NCI-H82 treated with DMSO at 0.1 percent for 48 hours (cell line): ENCODE measurements around the gene ZNF502.
A peak's percentile ranks its signal among the peaks of the same experiment; 100 is the strongest.
"Not testable (repeated sequence)": the region's sequence is repeated elsewhere in the genome, so short reads cannot be mapped to it uniquely, and the experiment has no call there.

Experiments used
- DNase-seq: peaks from one replicate; lab custom pipeline; 2025; ENCODE audit not compliant: unreplicated experiment; lab: John Stamatoyannopoulos, UW

The ZNF502 gene

GRCh38 chr3:44712455-44713075 lies at the start of gene ZNF502:
TSS of gene ZNF502 (plus strand) at chr3:44712660. CDS start at chr3:44720262, 7,602 bp downstream.
- DNase-seq = peak; percentile 1

DNA sequence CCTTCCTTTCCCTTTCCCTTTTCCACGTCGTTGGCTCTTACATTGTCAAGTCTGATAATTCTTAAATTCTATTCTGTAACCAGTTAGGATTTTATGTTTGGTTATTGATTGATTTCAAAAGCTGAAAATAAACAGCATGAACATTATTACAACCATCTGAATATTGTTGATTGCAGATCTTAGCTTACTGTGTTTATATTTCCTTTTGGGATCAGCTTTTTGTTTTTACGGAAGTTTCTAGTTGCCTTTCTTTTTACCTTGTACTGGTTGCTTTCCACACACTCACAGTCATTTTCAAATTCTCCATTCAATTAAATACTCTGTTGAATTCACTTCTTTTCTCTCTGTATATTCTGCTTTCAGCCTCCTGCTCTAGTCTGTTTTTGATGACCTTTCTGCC lies 47.3 kb upstream of the ZNF502 start:
- DNase-seq = no peak

- no peak for DNase-seq
Measured at GRCh38 chr3:44666346-44666745, 46.1 kb upstream of the ZNF502 start.

DNA sequence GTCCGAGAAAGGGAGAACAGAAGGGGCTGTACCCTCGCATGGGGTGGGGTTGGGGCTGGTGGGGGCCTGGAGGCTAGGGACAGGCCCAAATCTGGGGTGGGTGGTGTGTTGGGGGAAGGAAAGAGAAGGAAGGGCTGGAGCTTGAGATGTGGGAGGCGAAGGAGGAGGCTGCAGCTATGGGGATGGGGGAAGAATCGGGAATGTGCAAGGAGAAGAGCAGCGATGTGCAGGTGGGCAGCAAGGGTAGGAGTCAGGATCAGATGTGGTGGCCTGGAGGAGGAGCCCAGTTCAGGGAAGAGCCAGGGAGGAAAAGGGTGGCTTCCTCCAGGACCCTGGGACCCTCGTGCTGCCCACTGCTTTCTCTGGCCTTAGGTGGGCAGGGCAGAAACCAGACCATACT lies 42.7 kb upstream of the ZNF502 start:
- no peak for DNase-seq

- not testable (repeated sequence) for DNase-seq
Measured at GRCh38 chr3:44673466-44673865, 39.0 kb upstream of the ZNF502 start.

DNA sequence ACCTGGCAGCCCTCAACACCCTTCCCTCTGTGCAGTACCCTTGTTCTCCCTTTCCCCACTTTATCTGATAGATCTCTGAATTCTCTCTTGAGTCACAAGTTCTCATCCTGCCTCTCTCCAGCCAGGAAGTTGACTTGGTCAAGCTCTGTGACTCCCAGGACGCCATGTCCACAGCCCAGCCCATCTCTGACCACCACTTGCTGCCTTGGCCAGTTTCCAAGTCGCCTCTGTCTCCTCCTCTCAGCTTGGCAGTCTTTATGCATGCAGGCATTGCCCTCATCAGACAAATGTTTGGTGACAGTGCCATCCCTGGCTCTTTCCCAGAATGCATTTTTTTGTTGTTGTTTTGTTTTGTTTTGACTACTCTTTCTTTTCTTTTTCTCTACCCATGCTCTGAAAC lies 38.2 kb upstream of the ZNF502 start:
- DNase-seq = no peak

GRCh38 chr3:44678480-44679116 lies 33.9 kb upstream of the ZNF502 start:
- no peak for DNase-seq

DNA sequence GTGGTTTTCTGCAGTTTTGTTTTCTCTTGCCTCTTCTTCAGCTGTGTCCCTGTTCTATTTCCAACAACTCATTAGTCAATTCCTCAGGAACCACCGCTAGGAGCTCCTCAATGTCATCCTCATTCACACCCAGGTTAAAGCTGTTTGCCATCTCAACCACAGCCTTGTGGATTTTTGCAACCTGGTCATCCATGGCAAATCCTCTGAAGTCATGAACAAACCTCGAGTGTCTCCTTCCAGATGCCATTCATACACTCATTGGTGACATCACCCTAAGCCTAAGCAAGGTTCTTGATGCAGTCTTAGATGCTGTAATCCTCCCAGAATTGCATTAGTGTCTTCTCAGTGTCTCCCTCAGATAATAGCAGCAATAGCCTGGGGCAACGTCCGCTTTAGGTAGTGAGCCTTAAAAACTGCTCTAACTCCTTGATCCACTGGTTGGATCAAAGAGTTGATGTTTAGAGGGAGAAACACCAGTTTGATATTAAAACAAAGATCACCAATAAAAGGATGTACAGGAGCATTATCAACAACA lies 31.5 kb upstream of the ZNF502 start:
- no peak for DNase-seq

DNA sequence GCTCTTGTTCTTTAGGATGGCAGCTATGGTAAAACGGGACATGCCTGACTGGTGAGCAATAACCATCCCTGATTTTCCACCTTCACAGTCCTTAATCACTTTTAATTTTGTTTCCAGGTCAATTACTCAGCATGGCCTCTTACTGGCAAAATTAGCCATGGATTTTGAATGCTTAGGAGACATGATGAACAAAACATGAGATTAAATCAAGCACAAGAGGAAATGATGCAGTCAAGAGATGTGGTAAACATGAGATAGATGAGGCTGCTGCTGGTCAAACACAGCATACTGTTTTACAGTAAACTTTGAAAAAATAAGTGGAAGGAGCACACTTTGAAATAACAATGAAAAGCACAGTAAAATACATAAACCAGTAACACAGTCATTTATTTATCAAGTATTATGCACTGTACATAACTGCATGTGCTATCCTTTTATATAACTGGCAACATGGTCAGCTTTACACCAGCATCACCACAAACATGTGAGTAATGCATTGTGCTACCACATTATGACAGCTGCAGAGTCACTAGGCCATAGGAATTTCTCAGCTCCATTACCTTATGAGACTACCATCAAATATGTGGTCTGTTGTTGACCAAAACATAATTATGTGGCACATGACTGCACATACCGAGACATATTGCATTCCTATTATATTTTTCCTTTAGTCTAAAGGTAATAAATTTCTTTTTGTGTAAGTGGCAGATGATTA lies 30.1 kb upstream of the ZNF502 start:
- DNase-seq = no peak

GRCh38 chr3:44685128-44685800 lies 27.2 kb upstream of the ZNF502 start:
- DNase-seq = peak; percentile 5

DNA sequence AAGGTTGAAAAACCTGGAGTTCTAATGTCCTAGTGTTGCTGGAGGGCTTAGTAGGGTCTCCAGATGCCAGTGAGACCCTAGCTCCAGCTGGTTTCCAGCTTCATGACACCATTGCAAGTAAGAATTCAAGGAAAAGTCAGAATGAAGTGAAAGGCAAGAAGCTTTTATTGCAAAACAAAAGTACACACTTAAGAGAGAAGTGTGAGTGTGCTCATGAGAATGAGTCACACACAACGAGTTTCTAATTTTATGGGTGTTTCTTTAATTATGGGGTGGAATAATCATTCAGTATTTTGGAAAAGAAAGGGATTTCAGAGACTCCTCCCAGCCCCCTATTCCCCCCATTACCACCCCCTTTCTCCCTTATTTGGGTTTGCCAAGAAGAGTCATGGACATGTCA lies 24.6 kb upstream of the ZNF502 start:
- DNase-seq = no peak

DNA sequence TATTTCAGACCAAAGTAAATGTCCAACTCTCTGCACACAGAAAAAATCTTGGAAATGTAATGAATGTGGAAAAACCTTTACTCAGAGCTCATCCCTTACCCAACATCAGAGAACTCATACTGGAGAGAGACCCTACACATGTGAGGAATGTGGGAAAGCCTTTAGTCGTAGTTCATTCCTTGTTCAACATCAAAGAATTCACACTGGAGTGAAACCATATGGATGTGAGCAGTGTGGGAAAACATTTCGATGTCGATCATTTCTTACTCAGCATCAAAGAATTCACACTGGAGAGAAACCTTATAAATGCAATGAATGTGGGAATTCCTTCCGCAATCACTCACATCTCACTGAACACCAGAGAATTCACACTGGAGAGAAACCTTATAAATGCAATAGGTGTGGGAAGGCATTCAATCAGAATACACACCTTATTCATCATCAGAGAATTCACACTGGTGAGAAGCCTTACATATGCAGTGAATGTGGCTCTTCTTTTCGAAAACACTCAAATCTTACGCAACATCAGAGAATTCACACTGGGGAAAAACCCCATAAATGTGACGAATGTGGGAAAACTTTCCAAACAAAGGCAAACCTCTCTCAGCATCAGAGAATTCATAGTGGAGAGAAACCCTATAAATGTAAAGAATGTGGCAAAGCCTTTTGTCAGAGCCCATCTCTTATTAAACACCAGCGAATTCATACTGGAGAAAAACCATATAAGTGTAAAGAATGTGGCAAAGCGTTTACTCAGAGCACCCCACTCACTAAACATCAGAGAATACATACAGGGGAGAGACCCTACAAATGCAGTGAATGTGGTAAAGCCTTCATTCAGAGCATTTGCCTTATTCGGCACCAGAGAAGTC lies 9.0 kb downstream of the ZNF502 start:
- DNase-seq = no peak

- no peak for DNase-seq
Measured at GRCh38 chr3:44722103-44722401, 9.6 kb downstream of the ZNF502 start.

DNA sequence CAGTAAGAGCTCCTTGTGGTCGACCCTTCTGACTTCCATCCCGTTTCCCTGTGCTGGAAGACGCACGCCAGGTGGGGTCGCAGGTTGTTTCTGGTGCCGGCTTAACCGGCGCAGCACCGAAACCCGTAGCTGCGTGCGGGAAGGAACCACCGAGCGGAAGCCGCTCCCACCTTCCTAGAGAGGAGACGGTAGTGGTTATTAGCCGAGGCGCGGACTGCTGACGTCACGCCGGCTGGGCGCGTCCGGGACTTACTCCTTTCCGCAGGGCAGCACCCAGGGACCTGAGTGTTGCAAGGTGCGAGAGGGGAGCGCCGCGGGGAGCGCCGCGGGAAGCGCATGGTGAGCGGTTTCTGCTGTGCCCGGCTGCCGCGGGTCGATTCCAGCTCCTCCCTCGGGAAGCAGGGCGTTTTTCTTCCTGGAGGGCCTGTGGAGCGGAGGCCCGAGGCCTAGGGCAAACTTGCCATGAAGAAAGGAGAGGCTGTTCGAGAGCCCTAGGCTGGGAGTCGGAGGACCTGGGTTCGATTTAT lies 17.0 kb downstream of the ZNF502 start, which contains the start of gene ZNF501:
Gene ZNF501 (plus strand): TSS at position 252 of the 527 bp plus-strand sequence. CDS start 4,787 bp downstream, outside the sequence.
- peak; percentile 9 for DNase-seq

DNA sequence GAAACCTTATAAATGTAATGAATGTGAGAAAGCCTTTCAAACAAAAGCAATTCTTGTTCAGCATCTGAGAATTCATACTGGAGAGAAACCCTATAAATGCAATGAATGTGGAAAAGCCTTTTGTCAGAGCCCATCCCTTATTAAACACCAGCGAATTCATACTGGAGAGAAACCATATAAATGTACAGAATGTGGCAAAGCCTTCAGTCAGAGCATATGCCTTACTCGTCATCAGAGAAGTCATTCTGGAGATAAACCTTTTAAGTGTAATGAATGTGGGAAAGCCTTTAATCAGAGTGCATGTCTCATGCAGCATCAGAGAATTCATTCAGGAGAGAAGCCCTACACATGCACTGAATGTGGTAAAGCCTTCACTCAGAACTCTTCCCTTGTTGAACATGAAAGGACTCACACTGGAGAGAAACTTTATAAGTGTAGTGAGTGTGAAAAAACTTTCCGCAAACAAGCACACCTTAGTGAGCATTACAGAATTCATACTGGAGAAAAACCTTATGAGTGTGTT lies 22.2 kb downstream of the ZNF502 start:
- DNase-seq = no peak

DNA sequence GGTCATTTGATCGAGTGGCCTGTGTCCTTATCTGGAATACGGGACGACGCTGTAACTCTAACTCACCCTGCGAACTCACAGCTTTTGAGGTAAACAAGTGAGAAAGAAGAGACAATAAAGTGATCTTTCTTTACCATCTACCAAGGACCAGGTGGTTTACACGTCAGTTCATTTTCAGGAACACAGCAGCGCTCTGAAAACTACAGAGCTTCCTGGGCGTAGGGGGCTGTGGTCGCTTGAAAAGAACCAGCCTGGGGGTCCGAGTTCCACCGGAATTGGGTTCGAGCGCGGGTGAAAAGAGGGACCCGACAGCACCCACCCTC lies 48.6 kb downstream of the ZNF502 start:
- no peak for DNase-seq

DNA sequence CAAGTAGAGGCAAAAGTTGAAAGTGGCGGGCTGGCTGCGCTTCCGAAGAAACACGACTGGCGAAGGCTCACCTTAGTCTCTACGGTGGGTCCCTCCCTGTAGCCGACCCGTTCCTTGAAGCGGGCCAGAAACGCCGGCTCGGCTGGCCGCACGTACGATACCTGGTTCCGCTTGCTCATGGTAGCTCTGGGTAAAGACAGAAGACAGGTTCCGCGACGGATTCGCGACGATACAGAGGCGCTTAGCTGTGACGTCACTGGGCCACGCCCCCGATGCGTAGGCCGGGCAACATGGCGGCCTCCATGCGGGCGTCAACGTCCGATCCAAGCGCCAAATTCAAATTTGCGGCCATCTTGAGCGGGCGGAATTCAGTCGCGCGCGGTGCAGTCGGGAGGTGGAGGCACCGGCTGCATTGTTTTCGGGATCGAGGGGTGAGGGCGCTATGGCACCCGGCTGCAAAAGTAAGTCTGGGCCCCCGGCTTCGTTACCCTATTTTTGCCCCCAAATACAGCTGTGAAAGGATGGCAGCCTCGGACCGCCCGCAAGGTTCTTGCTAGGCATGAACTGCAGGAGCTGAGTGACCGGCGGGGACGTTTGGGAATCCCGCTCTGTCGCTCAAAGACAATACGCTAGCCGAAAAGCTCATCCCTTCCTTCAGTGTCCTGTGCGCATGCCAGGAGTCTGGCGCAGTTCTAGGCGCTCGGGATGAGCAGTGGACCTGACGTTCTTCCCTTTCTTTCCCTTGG lies 49.1 kb downstream of the ZNF502 start, which contains the start of the genes KIAA1143 and KIF15:
Gene KIAA1143 (minus strand): TSS at position 196 of the 746 bp plus-strand sequence. CDS start 17 bp downstream, at position 179.
Gene KIF15 (plus strand): TSS at position 371 of the 746 bp plus-strand sequence. CDS start 72 bp downstream, at position 443.
- DNase-seq = peak; percentile 52

GRCh38 chr3:44762170-44762677 lies 49.8 kb downstream of the ZNF502 start:
- peak; percentile 18 for DNase-seq

DNA sequence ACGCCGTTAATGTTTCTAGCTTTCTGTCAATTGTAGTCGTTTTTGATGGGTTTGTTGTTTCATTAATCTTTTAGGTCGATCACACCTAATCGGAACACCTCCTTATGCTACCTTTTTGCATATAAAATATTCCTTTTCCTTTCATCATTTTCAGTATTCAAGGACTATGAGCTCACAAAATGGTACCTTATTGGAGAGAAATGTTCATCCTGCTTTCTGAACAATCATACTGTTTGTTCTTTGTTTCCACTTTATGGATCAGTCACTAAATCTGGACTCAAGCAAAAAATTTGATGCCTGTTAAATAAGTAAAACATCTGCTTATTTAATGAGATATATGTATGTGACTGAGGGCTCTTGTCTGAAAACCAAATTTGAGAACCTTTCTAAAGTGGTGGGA lies 50.2 kb downstream of the ZNF502 start:
- DNase-seq = no peak
